Ishikawa (cell line): ENCODE measurements around the gene USP7.

Source experiments
- CREB1 ChIP-seq: IDR thresholded peaks from 2 replicates; pipeline ENCODE4 v1.6.1; 2012; ENCODE audit warnings: low read depth
- EGR1 ChIP-seq: IDR thresholded peaks from 2 replicates; pipeline ENCODE4 v1.6.1; 2012
- EP300 ChIP-seq: IDR thresholded peaks from 2 replicates; pipeline ENCODE4 v1.6.1; 2012; ENCODE audit warnings: borderline replicate concordance
- MAX ChIP-seq: IDR thresholded peaks from 2 replicates; pipeline ENCODE4 v1.6.1; 2012
- NFIC ChIP-seq: IDR thresholded peaks from 2 replicates; pipeline ENCODE4 v1.6.1; 2012
- TAF1 ChIP-seq: IDR thresholded peaks from 2 replicates; pipeline ENCODE4 v1.6.1; 2012; ENCODE audit warnings: low read depth, mild to moderate bottlenecking
- TCF12 ChIP-seq: IDR thresholded peaks from 2 replicates; pipeline ENCODE4 v1.6.1; 2012; ENCODE audit warnings: low read depth
- YY1 ChIP-seq: IDR thresholded peaks from 2 replicates; pipeline ENCODE4 v1.6.1; 2012; ENCODE audit warnings: low read depth

- no peak for TF ChIP-seq YY1
- TF ChIP-seq CREB1: no peak
- no peak for TF ChIP-seq TAF1
- TF ChIP-seq EP300: no peak
- no peak for TF ChIP-seq EGR1
- no peak for TF ChIP-seq TCF12
- no peak for TF ChIP-seq MAX
- TF ChIP-seq NFIC: no peak
Measured at GRCh38 chr16:8864480-8865110, 99.1 kb downstream of the USP7 start.
